Thymus (tissue), 11 donors: ENCODE results near the gene SQSTM1. TPM values are rescaled to one million over a fixed set of nuclear protein-coding genes. Genes with fewer than 3 reads are reported as not detected.
A peak's percentile ranks its signal among the peaks of the same experiment; 100 is the strongest.

ENCODE experiments used
- DNase-seq, 9 donors: peaks; one replicate each; pipeline ENCODE4 v3.0.0-alpha.2; 2013; ENCODE audit warnings: low spot score in 9 of 9, low read depth in 6 of 9, missing footprints in 1 of 9
- H3K27ac ChIP-seq, 2 donors: one replicate each; pipeline ENCODE4 v1.5.1; 2013; ENCODE audit warnings: control low read depth in 1 of 2, low read depth in 1 of 2, low read length in 1 of 2, mild to moderate bottlenecking in 1 of 2, moderate library complexity in 1 of 2
- H3K27me3 ChIP-seq, 2 donors: one replicate each; pipeline ENCODE4 v1.5.1; 2013; ENCODE audit warnings: low read length in 1 of 2; ENCODE audit not compliant: control insufficient read depth in 2 of 2, insufficient read depth in 1 of 2
- H3K36me3 ChIP-seq, 2 donors: one replicate each; pipeline ENCODE4 v1.5.1; 2013; ENCODE audit warnings: low read length in 1 of 2, mild to moderate bottlenecking in 1 of 2, moderate library complexity in 1 of 2; ENCODE audit not compliant: control insufficient read depth in 2 of 2, insufficient read depth in 2 of 2
- H3K4me1 ChIP-seq, 2 donors: one replicate each; pipeline ENCODE4 v1.5.1; 2013; ENCODE audit warnings: low read length in 2 of 2; ENCODE audit not compliant: control insufficient read depth in 2 of 2, insufficient read depth in 2 of 2
- H3K4me3 ChIP-seq, 2 donors: one replicate each; pipeline ENCODE4 v1.5.1; 2013; ENCODE audit warnings: low read length in 2 of 2, control low read depth in 1 of 2, mild to moderate bottlenecking in 1 of 2
- H3K9me3 ChIP-seq, 2 donors: one replicate each; pipeline ENCODE4 v1.5.1; 2013; ENCODE audit warnings: low read length in 1 of 2, mild to moderate bottlenecking in 1 of 2; ENCODE audit not compliant: control insufficient read depth in 2 of 2, insufficient read depth in 1 of 2
- WGBS: extraction: QIAGEN DNeasy Blood & Tissue Kit; methylation state at CpG from one replicate; pipeline ENCODE4 v1.1.7; 2013; 5-methylcytosine and 5-hydroxymethylcytosine counted together
- polyA plus RNA-seq: library from polyadenylated mRNA; stranded (reverse); fragments of 200-250 nt; gene quantifications from one replicate; pipeline ENCODE4 v1.2.3, GENCODE V29; 2013
- total RNA-seq: library from RNA; stranded (reverse); fragments of 120-200 nt; gene quantifications from one replicate; pipeline ENCODE4 v1.2.4, GENCODE V29; 2013
- donor health status: healthy.

Gene SQSTM1
- total and polyA plus RNA-seq, 2 donors: 97.9 to 253 TPM

GRCh38 chr5:179792612-179793467, 27.9 kb upstream of the SQSTM1 start:
- no peak overlapping the region for H3K4me3 ChIP-seq
- peaks cover 3 to 38% of the 10 kb centered on the region in 2 donors for H3K27me3 ChIP-seq
- DNase-seq: no peak
- peaks cover 0 to 16% of the 10 kb centered on the region in 2 donors for H3K9me3 ChIP-seq
- 72% methylated on average over 24 of the region's 24 CpGs for WGBS
- peaks cover 6 to 7% of the 10 kb centered on the region in 2 donors for H3K36me3 ChIP-seq
- H3K27ac ChIP-seq: peak overlapping the region in 1 of 2 donors; percentile 26
- peaks cover 10 to 29% of the 10 kb centered on the region in 2 donors for H3K4me1 ChIP-seq

- 13% methylated on average over 19 of the region's 19 CpGs for WGBS
- H3K4me3 ChIP-seq: no peak within 1 kb of the TSS
- peaks cover 10 to 29% of the 10 kb centered on the region in 2 donors for H3K4me1 ChIP-seq
- H3K9me3 ChIP-seq: peaks cover 0 to 14% of the 10 kb centered on the region in 2 donors
- H3K27me3 ChIP-seq: peaks cover 3 to 38% of the 10 kb centered on the region in 2 donors
- DNase-seq: peak in 1 of 9 donors; percentile 45
- H3K27ac ChIP-seq: peak within 1 kb of the TSS; percentile 26 to 36
- peaks cover 12% of the 10 kb centered on the region in 2 donors for H3K36me3 ChIP-seq
Measured at GRCh38 chr5:179793468-179794139, 27.1 kb upstream of the SQSTM1 start, which contains the start of gene LTC4S. LTC4S (plus strand) TSS chr5:179793986; CDS start chr5:179794081, 95 bp downstream.

DNA sequence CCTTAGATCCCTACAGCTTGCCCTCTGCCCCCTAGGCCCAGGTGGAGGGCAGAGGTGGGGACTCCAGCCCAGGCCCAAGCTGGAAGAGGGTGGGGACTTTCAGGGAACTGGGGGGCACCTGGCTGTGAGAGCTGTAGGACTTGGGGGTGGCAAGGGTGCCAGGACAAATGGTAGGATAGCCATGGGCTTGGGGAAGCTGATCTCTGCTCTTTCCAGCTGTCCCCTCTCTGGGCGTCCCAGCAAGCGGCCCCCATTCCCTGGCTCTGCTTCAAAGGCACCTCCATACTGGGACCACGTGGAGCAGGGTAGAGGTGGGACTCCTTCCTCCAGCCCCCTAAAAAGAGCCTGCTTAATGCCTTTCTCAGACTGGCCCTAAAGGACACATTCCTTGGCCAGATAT, 26.5 kb upstream of the SQSTM1 start:
- no peak overlapping the region for H3K4me3 ChIP-seq
- H3K27me3 ChIP-seq: peaks cover 3 to 38% of the 10 kb centered on the region in 2 donors
- DNase-seq: no peak
- peaks cover 2 to 9% of the 10 kb centered on the region in 2 donors for H3K9me3 ChIP-seq
- H3K27ac ChIP-seq: peak overlapping the region in 1 of 2 donors; percentile 36
- peaks cover 10 to 29% of the 10 kb centered on the region in 2 donors for H3K4me1 ChIP-seq
- peaks cover 17 to 18% of the 10 kb centered on the region in 2 donors for H3K36me3 ChIP-seq
- 74% methylated on average over 3 of the region's 3 CpGs for WGBS

DNA sequence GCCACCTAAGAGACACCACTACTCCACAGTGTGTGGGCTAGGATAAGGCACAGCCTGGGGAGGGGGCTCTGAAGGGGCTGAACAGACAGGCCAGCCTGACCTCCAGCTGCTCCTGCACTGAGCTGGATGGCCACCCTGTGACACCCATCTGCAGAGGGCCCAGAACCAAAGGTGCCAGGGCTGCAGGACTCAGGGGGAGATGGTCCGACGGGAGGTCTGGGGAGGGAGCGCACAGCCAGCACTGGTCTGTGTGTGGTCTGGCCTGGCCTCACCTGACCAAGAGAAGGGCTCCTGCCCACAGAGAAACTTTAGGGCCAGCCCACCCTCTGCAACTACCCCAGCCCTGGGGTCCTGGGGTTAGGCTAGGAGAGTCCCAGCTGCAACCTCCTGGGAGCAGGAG, 26.1 kb upstream of the SQSTM1 start:
- no peak for DNase-seq
- Histone ChIP-seq H3K4me3 (no peak overlapping the region), H3K4me1 (peaks cover 10 to 29% of the 10 kb centered on the region in 2 donors), H3K27ac (no peak overlapping the region), H3K36me3 (peaks cover 20 to 22% of the 10 kb centered on the region in 2 donors), H3K9me3 (peaks cover 2 to 5% of the 10 kb centered on the region in 2 donors), H3K27me3 (peaks cover 3 to 38% of the 10 kb centered on the region in 2 donors)
- 97% methylated on average over 3 of the region's 3 CpGs for WGBS

DNA sequence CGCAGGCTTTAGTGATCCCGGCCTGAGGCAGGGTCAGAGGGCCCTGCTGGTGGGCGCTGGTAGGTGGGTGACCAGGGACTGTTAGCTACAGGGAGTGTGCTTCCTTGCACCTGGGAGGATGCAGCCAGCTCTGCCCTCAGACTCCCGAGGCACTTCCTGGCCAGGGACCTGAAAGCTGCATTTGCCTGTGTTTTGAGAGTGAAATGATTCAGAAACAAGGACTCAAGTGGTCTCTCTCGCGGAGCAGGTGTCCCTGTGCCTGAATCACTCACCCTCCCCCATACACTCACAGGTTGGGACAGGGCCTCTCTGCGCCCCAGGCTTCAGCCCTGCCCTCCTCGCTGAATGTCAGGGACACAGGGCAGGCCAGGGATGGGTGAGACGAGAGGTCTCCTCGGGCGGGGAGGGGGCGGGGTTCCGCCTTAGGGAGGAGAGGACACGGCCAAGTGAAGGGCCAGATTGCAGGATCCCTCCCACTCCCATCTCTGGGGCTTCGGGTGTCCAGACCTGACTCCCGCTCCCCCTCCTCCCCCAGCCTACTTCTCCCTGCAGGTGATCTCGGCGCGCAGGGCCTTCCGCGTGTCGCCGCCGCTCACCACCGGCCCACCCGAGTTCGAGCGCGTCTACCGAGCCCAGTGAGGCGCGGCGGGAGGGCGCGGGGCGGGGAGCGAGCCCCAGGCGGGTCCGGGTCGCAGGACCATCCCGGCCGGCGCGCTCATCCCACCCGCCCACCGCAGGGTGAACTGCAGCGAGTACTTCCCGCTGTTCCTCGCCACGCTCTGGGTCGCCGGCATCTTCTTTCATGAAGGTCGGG, 25.4 kb upstream of the SQSTM1 start:
- peaks cover 2 to 5% of the 10 kb centered on the region in 2 donors for H3K9me3 ChIP-seq
- no peak for DNase-seq
- H3K4me1 ChIP-seq: peaks cover 10 to 29% of the 10 kb centered on the region in 2 donors
- peak overlapping the region in 1 of 2 donors; percentile 67 for H3K4me3 ChIP-seq
- no peak overlapping the region for H3K27ac ChIP-seq
- peaks cover 26 to 27% of the 10 kb centered on the region in 2 donors for H3K36me3 ChIP-seq
- peaks cover 3 to 38% of the 10 kb centered on the region in 2 donors for H3K27me3 ChIP-seq
- WGBS: 17% methylated on average over 53 of the region's 53 CpGs

GRCh38 chr5:179795863-179796833, 24.6 kb upstream of the SQSTM1 start:
- Histone ChIP-seq H3K9me3 (peaks cover 2 to 5% of the 10 kb centered on the region in 2 donors), H3K36me3 (peaks cover 26 to 32% of the 10 kb centered on the region in 2 donors), H3K27me3 (peaks cover 3 to 38% of the 10 kb centered on the region in 2 donors), H3K4me3 (peak overlapping the region; percentile 30 to 67), H3K4me1 (peaks cover 10 to 29% of the 10 kb centered on the region in 2 donors), H3K27ac (peak overlapping the region in 1 of 2 donors; percentile 32)
- WGBS: 5% methylated on average over 113 of the region's 113 CpGs
- peak in 5 of 9 donors; percentile 48 to 76 (median 63) for DNase-seq

DNA sequence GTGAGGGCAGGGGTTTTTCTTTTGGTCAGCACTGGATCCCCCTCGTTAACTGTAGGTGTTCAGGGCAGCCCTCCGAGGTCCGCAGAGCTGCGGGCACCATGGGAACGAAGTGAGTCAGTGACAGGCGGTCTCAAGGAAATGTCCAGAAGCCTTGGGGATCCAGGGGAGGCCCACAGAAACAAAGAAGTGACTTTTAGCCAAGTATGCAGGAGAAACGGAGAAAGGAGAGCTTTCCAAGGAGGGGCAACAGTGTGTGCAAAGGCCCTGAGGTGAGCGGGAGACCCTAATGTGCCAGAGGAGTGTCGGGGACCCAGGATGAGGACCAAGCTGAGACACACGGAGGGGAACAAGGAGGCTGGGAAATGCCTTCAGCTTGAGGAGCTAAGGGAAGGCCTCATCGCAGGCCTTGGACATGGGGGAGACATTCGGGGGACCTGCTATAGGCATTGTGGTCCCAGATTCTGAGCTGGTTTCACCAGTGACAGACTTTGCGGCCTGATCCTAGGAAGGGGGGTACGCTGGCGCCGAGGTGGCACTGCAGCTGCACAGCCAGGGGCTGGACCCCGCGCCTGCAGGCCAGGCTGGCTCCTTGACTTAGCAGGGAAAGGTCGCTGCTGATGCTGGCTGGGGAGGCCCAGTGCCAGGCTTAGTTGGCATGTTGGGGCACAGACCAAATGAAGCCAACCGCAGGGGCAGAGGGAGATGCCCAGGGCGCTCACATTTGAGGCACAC, 23.7 kb upstream of the SQSTM1 start:
- Histone ChIP-seq H3K4me3 (peak overlapping the region in 1 of 2 donors; percentile 30), H3K27me3 (peaks cover 3 to 38% of the 10 kb centered on the region in 2 donors), H3K9me3 (peaks cover 2 to 5% of the 10 kb centered on the region in 2 donors), H3K36me3 (peaks cover 26 to 32% of the 10 kb centered on the region in 2 donors), H3K27ac (no peak overlapping the region), H3K4me1 (peaks cover 10 to 32% of the 10 kb centered on the region in 2 donors)
- WGBS: 95% methylated on average over 21 of the region's 21 CpGs
- no peak for DNase-seq
